ENCODE results near the gene CAMTA1.

Gene CAMTA1

DNA sequence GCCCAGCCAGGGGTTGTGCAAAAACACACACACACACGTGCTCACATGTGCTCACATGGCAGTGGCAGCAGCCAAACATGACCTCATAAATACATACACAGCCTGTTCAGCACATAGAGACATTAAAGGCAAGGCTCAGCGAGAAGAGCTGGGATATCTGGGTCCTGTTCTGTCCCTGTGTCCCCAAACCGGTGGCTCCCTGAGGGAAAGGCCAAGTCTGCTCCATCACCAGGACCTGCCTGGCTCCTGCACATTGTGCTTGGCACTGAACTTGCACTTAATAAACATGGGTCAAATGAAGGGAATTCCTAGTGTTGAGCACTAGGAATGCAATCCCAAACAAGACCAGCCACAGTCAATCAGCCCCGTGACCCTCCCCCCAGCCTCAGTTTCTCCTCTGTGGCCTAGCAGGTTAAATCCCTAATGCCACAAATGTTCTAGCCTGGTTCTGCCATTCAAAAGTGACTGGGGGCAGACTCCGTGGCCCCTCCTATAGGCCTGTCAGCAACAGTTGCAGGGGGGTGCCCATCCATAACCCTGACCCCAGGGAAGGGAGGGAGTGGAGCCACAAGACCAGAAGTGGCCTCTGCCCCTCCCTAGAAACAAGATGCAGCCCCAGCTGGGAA, 825.0 kb downstream of the CAMTA1 start:
- no peak for DNase-seq (ENCODE audit: low read depth in 2 of 3, low spot score in 1 of 3)

- no peak for DNase-seq (ENCODE audit: low read depth in 2 of 3, low spot score in 1 of 3)
These were observed 825.7 kb downstream of the CAMTA1 start for GRCh38 chr1:7610936-7611335.

GRCh38 chr1:7611421-7612010, 826.3 kb downstream of the CAMTA1 start:
- DNase-seq (ENCODE audit: low read depth in 2 of 3, low spot score in 1 of 3), result no peak

DNA sequence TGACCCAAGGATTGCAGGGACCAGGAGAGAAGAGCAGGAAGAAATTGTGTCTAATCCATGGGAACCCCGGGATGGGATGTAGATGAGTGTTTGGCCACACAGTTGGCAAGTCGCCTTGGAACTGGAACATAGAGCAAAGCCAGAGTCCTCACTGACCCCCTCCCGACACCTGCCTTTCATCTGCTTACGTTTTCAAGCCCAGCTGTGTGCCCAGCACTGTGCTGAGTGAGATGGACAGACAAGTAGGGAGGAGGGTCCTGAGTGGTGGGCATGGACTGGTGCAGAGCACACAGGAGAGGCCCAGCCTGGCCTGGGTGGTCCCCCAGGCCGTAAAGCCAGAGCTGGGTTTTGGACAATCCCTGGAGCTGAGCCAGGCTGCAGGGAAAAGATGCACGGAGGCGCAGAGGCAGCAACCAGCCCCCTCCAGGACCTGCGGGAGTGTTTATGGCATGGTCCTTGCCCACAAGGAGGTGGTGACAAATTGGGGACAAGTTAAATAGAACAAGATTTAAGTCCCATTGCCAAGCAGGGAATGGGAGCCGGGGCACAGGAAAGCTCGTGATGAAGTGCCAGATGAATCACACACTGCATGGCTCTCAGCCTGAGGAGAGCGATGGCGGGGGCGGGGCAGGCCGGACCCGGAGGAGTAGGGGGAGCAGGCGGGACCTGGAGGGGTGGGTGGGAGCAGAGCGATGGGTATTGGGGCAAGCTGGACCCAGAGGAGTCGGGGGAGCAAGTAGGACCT, 828.0 kb downstream of the CAMTA1 start:
- no peak for DNase-seq (ENCODE audit: low read depth in 2 of 3, low spot score in 1 of 3)

GRCh38 chr1:7613851-7614205, 828.6 kb downstream of the CAMTA1 start:
- no peak for DNase-seq (ENCODE audit: low read depth in 2 of 3, low spot score in 1 of 3)

- DNase-seq (ENCODE audit: low read depth in 2 of 3, low spot score in 1 of 3), result no peak
These were observed 829.4 kb downstream of the CAMTA1 start for GRCh38 chr1:7614576-7615074.

- DNase-seq (ENCODE audit: low read depth in 2 of 3, low spot score in 1 of 3), result no peak
These were observed 829.9 kb downstream of the CAMTA1 start for GRCh38 chr1:7615138-7615537.

DNA sequence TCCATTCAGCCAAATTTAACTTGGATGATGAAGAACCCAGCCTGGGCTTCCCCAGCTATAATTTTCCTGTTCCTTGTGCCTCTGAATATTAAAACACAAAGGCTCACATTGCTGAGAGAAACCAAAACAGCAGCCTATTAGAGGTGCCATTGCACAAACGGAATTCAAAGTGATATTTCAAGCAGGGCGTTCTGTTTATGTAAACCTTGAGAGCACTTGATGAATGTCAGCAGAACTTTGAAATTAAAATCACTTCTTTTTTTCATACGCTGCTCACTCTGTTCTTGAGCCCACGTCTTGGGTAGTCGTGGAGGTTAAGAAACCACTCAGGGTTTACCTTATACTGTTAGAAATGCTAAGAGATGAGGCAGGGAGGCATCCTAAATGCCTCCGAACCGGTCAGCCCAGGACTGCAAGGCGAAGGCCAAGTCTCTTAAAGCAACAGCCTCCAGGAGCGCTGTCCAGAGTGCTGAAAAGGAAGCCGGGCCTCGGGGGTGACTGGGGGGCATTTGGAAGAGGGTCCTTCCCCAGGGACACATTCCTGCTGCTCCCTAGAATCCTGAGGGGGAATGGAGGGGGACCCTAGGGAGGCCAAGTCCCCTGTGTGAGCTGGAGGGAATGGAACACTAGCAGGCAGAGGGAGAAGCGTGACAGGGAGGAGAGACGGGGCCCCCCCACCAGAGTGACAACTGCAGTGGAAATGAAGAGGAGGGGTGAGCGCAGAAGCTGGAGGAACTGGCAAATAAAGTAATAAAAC, 831.0 kb downstream of the CAMTA1 start:
- DNase-seq (ENCODE audit: low read depth in 2 of 3, low spot score in 1 of 3), result peak in 1 of 3 donors; percentile 5

- DNase-seq (ENCODE audit: low read depth in 2 of 3, low spot score in 1 of 3), result no peak
These were observed 831.7 kb downstream of the CAMTA1 start for GRCh38 chr1:7616953-7617352.

DNA sequence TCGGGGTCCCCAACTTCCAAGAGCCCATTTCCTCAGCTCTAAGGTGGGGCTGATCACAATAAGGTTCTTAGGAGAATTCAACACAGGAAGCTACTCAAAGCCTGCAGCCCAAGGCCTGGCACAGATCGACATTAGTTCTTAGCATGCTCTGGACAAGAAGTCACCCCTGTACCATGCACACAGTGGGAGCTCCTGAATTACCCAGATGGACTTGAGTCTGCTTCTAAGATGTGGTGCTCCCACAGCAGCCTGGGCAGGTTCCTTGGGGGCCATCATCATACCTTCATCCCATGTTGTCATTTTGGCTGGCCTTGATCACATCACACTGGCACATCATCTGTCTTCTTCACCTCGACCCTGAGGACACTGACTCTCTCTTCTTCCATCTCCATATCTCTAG, 832.6 kb downstream of the CAMTA1 start:
- DNase-seq (ENCODE audit: low read depth in 2 of 3, low spot score in 1 of 3), result no peak

GRCh38 chr1:7620196-7620595, 834.9 kb downstream of the CAMTA1 start:
- DNase-seq (ENCODE audit: low read depth in 2 of 3, low spot score in 1 of 3), result no peak

DNA sequence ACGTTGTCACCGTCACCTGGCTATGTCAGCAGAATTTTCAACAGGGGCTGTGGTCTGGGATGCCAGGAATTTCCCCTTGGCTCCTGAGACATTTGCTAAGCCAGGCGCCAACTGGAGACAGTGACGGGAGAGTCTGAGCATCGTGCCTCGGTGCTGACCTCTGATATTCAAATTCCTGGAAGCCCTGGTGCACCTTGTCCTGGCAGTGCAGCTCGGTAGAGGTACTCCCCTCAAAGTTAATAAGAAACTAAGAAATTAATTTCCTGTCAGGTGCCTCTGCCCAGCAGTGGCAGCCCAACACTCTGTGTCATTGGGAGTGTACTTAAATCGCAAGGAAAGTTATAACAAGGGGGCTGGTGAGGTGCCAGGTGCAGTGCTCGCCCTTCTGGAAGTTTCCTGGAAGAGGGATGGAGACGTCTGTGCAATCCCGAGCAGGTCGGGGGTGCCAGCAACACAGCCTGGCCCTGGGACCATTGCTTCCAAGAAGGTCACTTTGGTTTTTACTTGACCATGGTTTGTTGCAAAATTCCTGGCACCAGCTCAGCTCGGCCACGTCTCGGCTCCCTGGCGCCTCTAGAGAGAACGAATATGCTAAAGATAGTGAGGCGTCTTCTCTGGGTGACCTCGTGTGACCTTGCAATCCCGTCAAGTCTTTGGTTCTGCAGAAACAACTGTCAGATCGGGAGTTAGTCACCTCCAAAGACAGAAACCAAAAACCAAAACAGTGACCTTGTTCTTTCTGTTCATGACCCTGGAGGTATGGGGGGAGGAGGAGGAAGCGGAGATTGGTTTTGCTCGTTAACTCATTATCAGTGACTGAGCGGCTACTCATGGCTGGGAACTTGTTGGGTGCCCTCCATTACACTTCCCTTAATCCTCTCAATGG, 836.3 kb downstream of the CAMTA1 start:
- no peak for DNase-seq (ENCODE audit: low read depth in 2 of 3, low spot score in 1 of 3)

- DNase-seq (ENCODE audit: low read depth in 2 of 3, low spot score in 1 of 3), result no peak
These were observed 838.6 kb downstream of the CAMTA1 start for GRCh38 chr1:7623842-7624241.

- DNase-seq (ENCODE audit: low read depth in 2 of 3, low spot score in 1 of 3), result no peak
These were observed 839.6 kb downstream of the CAMTA1 start for GRCh38 chr1:7624791-7625355.

- DNase-seq (ENCODE audit: low read depth in 2 of 3, low spot score in 1 of 3), result no peak
These were observed 840.1 kb downstream of the CAMTA1 start for GRCh38 chr1:7625401-7625800.

- no peak for DNase-seq (ENCODE audit: low read depth in 2 of 3, low spot score in 1 of 3)
These were observed 843.0 kb downstream of the CAMTA1 start for GRCh38 chr1:7628273-7628672.

DNA sequence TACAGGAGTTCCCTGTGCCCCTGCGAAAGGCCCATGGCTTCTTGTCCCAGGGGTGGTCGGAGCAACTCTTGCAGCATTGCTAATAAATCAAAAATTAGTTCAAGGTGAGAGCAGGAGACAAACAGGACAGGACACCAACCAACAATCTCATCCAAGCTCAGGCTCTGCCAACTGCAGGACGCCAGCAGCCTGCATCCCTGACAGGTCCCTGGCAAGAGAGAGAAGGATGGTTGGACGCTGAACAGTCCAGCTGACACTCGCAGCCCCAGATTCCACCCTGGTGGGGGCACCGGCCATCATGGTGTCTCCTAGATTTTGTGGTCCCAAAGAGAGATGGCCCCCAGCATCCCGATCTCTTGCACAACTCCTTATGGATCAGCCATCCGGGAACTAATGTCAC, 843.8 kb downstream of the CAMTA1 start:
- DNase-seq (ENCODE audit: low read depth in 2 of 3, low spot score in 1 of 3), result no peak

DNA sequence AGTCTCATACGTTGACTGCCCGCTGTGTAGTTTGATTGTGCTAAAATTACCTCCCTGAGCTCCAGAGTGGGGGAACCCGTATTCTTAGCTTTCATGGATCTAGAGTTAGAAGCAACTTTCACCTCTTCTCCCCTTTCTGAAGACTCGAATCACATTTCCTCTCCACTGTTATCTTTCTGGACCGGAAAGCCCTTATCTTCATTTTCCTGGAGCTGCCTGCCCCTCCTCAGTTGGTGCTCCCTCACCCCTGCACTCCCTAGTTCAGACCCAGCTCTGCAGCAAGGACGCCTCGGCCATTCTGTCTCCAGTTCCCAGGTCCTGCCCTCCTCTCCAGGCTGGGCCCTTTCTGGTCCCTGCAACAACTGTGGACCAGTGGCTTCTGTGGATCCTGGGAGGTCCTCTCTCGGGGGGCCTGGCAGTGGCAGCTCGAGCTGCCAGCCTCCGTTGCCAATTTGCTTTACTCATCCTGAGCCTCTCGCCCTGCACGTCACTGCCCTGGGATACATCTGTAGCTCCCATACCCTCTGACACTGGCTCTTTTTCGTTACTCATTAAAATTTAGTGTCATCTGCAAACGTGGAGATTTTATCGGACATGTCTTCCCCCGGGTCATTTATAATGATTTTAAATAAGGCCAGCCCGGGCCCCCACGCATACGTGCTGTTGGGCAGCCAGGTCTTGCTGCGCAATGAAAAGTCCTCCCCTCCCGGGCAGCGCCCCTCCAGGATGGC, 844.4 kb downstream of the CAMTA1 start:
- DNase-seq (ENCODE audit: low read depth in 2 of 3, low spot score in 1 of 3), result no peak

DNA sequence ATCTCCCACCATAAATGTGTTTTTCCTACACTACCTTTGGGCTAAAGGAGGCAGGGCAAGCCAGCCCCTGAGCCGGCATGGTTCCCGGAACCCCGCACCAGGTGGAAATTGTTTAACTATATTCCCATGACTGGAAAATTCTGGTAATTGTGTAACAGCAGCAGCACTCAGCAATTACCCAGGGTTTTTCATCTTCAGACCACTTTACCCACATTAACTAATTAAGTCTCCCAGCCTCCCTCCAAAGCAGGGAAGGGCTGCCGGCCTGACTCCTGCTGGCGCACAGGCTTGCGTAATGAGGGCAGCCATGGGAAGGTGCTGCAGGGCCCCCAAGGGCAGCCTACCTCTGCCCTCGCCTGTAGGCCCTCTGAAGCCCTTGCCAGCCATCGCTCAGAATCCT, 845.1 kb downstream of the CAMTA1 start:
- no peak for DNase-seq (ENCODE audit: low read depth in 2 of 3, low spot score in 1 of 3)

- no peak for DNase-seq (ENCODE audit: low read depth in 2 of 3, low spot score in 1 of 3)
These were observed 846.9 kb downstream of the CAMTA1 start for GRCh38 chr1:7632176-7632575.

Measured in stimulated activated CD4-positive, alpha-beta T cell treated with anti-CD3 and anti-CD28 coated beads, Interleukin-12 subunit alpha, Interleukin-12 subunit beta, amount 100 ng/mL, for 48 hours (primary cell).